ENCODE measurements around the gene DNASE2. TPM values are rescaled to one million over a fixed set of nuclear protein-coding genes. Genes with fewer than 3 reads are reported as not detected.
A peak's percentile ranks its signal among the peaks of the same experiment; 100 is the strongest.

Gene DNASE2
- total RNA-seq, 1 experiment from 2014 or later: 23.8 TPM

DNA sequence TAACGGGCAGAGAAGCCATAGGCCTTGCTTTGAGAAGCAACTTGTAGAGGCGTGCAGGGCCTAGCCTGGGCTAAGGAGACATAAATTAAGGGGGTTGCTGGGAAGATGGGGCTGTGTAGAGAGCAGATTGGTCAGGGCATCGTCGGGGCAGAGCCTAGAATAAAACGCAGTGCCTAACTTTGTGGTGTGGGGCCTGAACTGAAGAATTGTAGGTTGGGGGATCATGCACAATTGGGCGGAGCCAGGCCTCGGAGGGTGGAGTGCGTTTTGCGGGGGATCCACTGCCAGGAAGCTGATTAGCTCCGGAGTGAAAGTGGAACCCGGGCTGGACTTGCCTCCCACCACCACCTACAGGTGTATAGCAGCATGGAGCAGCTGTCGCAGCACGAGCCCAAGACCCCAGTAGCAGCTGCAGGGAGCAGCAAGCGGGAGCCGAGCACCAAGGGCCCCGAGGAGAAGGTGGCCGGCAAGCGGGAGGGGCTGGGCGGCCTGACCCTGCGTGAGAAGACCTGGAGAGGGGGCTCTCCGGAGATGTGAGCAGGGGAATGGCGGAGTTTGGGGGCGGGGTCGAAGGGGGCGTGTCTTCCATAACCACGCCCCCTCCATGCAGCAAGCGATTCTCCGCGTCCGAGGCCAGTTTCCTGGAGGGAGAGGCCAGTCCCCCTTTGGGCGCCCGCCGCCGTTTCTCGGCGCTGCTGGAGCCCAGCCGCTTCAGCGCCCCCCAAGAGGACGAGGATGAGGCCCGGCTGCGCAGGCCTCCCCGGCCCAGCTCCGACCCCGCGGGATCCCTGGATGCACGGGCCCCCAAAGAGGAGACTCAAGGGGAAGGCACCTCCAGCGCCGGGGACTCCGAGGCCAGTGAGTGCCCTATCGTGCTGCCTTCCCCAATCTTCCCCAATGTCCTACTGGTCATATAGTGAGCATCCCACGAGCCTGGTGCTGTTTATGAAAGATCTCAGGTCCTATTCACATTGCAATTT is 13.8 kb downstream of the DNASE2 start:
- no peak overlapping the region for H3K4ac ChIP-seq (ENCODE audit: low read depth, low read length)
- H4K91ac ChIP-seq (ENCODE audit: insufficient read length, low read depth, low read length): no peak overlapping the region
- H4K8ac ChIP-seq (replicated peaks; ENCODE audit: insufficient read length, low read depth, low read length): no peak overlapping the region
- no CpG with 5 or more reads among the region's 51 CpGs for WGBS (ENCODE audit: extremely low coverage, insufficient read length, low lambda C conversion rate)
- Mint-ChIP-seq H3K36me3 (ENCODE audit: insufficient read depth in 1 of 3, low read depth in 3 of 3) (peaks cover 19 to 29% (median 20%) of the 10 kb centered on the region in 3 experiments), H3K27ac (peak overlapping the region; percentile 50 to 95 (median 92); a peak in 5 of 7 replicates), H3K27me3 (ENCODE audit: low read depth) (peaks cover 11% of the 10 kb centered on the region), H3K9me3 (peaks cover 5 to 6% of the 10 kb centered on the region in 2 experiments; a peak in 4 of 5 replicates), H3K4me3 (peak overlapping the region; percentile 63 to 77), H3K4me1 (peaks cover 24 to 32% of the 10 kb centered on the region in 2 experiments)
- no peaks in the 10 kb centered on the region for H3K79me2 ChIP-seq (ENCODE audit: insufficient read depth, low read length)
- H2BK5ac ChIP-seq (ENCODE audit: insufficient read length, low read length): no peak overlapping the region
- peak overlapping the region; percentile 74 for H3K4me2 ChIP-seq (ENCODE audit: insufficient read depth, insufficient read length, low read length)
- no peak overlapping the region for H4K5ac ChIP-seq (ENCODE audit: insufficient read length, low read depth, low read length)
- no peak overlapping the region for H3K9ac ChIP-seq (ENCODE audit: extremely low read depth, insufficient read length, low read length)
- H3K23me2 ChIP-seq (ENCODE audit: insufficient read length, low read depth, low read length, poor library complexity, severe bottlenecking): peaks cover 5% of the 10 kb centered on the region
- H2BK15ac ChIP-seq (ENCODE audit: low read depth, low read length): no peak overlapping the region
- H3K14ac ChIP-seq (ENCODE audit: insufficient read depth, low read length): no peak overlapping the region
- H3T11ph ChIP-seq (ENCODE audit: low read length): no peak overlapping the region
- H2BK12ac ChIP-seq (ENCODE audit: insufficient read length, low read depth, low read length): no peak overlapping the region
- DNase-seq: peak; percentile 94
- no peaks in the 10 kb centered on the region for H3K9me3 ChIP-seq (ENCODE audit: control insufficient read depth, low read depth, low read length)
- no peak overlapping the region for H2AK5ac ChIP-seq (ENCODE audit: insufficient read length, low read length)
- H3K56ac ChIP-seq (ENCODE audit: insufficient read length, low read depth, low read length): no peak overlapping the region
- no peak overlapping the region for H3K27ac ChIP-seq (ENCODE audit: insufficient read length, low read depth, low read length)
- H2BK20ac ChIP-seq (ENCODE audit: low read depth, low read length, poor library complexity, severe bottlenecking): no peak overlapping the region
- H3K4me1 ChIP-seq (ENCODE audit: insufficient read depth, low read length): peaks cover 3% of the 10 kb centered on the region; the same call in 1 of the 2 replicates
- H4K20me1 ChIP-seq (ENCODE audit: control insufficient read depth, insufficient read depth, insufficient read length): peaks cover 7% of the 10 kb centered on the region
- no peaks in the 10 kb centered on the region for H3K27me3 ChIP-seq (ENCODE audit: insufficient read depth, low read length)
- no peaks in the 10 kb centered on the region for H3K79me1 ChIP-seq (ENCODE audit: insufficient read depth, low read depth, low read length, poor library complexity, severe bottlenecking)
- H3K23ac ChIP-seq (ENCODE audit: insufficient read length, low read depth, low read length): no peak overlapping the region
- TF ChIP-seq, protein P1, sequence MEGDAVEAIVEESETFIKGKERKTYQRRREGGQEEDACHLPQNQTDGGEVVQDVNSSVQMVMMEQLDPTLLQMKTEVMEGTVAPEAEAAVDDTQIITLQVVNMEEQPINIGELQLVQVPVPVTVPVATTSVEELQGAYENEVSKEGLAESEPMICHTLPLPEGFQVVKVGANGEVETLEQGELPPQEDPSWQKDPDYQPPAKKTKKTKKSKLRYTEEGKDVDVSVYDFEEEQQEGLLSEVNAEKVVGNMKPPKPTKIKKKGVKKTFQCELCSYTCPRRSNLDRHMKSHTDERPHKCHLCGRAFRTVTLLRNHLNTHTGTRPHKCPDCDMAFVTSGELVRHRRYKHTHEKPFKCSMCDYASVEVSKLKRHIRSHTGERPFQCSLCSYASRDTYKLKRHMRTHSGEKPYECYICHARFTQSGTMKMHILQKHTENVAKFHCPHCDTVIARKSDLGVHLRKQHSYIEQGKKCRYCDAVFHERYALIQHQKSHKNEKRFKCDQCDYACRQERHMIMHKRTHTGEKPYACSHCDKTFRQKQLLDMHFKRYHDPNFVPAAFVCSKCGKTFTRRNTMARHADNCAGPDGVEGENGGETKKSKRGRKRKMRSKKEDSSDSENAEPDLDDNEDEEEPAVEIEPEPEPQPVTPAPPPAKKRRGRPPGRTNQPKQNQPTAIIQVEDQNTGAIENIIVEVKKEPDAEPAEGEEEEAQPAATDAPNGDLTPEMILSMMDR (conservative IDR thresholded peaks at IDR 0.05): peak; percentile 43
- no peak overlapping the region for H2BK120ac ChIP-seq (ENCODE audit: low read depth, low read length, poor library complexity, severe bottlenecking)
- H2AFZ ChIP-seq (ENCODE audit: low read length): no peak overlapping the region
- no peak overlapping the region for H3K18ac ChIP-seq (ENCODE audit: insufficient read length, low read depth, low read length)

Measured in H9 (cell line).